A673 (cell line): Measurements from ENCODE around the gene SELP.

Source experiments
- CTCF ChIP-seq: fragments of 300-800, 200-600 bp; sonication (generic); conservative IDR thresholded peaks from 2 replicates; pipeline ENCODE4 v1.5.1; 2017; ENCODE audit warnings: low read depth, mild to moderate bottlenecking, antibody characterized with exemption, low read length, moderate library complexity, mixed read lengths
- EZH2 ChIP-seq: fragments of 200-600 bp; sonication (generic); IDR thresholded peaks from 2 replicates; pipeline ENCODE4 v1.6.1; 2017; ENCODE audit warnings: borderline replicate concordance, low read depth, mild to moderate bottlenecking, mixed read lengths, antibody characterized with exemption, low read length; ENCODE audit not compliant: poor library complexity, severe bottlenecking

DNA sequence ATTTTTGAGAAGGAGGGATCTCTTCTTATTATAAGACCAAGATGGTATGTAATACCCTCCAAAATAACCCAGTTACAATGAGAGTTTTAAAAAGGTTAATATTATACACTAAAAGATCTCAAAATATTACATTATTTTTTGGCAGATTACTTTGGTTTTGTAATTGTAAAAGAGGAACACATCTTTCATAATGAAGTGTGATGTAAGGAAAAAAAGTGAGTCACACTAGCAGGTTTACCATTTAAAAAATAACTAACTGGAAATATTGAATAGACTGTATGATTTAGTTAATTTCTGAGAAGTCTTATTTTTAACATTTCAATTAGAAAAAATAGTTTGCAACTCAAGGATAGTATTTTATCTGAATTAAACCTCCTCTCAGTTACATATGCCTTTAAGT lies 44.7 kb downstream of the SELP start:
- no peak for TF ChIP-seq CTCF
- TF ChIP-seq EZH2, result no peak
